Hindlimb muscle (tissue), 1 donor: ENCODE results near the gene POLE2. TPM values are rescaled to one million over a fixed set of nuclear protein-coding genes. Genes with fewer than 3 reads are reported as not detected.
"Not testable (repeated sequence)": the region's sequence is repeated elsewhere in the genome, so short reads cannot be mapped to it uniquely, and the experiment has no call there.

Source experiments
- DNase-seq: peaks from one replicate; pipeline ENCODE4 v3.0.0-alpha.2; 2013
- polyA plus RNA-seq: library from polyadenylated mRNA; unstranded; fragments of 120-200 nt; gene quantifications from one replicate; pipeline ENCODE4 v1.2.1, GENCODE V29; 2013; ENCODE audit not compliant: insufficient read length

POLE2 gene, protein sequence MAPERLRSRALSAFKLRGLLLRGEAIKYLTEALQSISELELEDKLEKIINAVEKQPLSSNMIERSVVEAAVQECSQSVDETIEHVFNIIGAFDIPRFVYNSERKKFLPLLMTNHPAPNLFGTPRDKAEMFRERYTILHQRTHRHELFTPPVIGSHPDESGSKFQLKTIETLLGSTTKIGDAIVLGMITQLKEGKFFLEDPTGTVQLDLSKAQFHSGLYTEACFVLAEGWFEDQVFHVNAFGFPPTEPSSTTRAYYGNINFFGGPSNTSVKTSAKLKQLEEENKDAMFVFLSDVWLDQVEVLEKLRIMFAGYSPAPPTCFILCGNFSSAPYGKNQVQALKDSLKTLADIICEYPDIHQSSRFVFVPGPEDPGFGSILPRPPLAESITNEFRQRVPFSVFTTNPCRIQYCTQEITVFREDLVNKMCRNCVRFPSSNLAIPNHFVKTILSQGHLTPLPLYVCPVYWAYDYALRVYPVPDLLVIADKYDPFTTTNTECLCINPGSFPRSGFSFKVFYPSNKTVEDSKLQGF
- polyA plus RNA-seq = 8.0 TPM

- DNase-seq = peak; percentile 87
Observed at GRCh38 chr14:49687942-49688700, at the start of gene POLE2. Gene POLE2, minus strand, starts transcription at chr14:49688214. Its CDS starts 11 bp downstream, at chr14:49688203.

DNA sequence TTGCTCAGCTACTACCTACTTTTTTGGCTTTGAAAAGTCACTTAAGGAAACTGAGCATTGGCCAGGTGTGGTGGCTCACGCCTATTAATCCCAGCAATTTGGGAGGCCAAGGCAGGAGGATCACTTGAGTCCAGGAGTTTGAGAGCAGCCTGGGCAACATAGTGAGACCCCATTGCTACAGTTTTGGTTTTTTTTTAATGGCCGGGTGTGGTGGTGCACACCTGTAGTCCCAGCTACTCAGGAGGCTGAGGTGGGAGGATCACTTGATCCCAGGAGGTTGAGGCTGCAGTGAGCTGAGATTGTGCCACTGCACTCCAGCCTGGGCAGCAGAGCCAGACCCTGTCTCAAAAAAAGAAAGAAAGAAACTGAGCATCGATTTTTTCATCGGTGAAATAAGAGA is 47.7 kb upstream of the POLE2 start:
- DNase-seq = not testable (repeated sequence)

GRCh38 chr14:49733836-49734235 is 45.8 kb upstream of the POLE2 start:
- no peak for DNase-seq

GRCh38 chr14:49732896-49733295 is 44.9 kb upstream of the POLE2 start:
- no peak for DNase-seq

- DNase-seq = no peak
Observed at GRCh38 chr14:49727171-49727570, 39.2 kb upstream of the POLE2 start.

- not testable (repeated sequence) for DNase-seq
Observed at GRCh38 chr14:49721733-49722435, 33.9 kb upstream of the POLE2 start.

- no peak for DNase-seq
Observed at GRCh38 chr14:49720744-49721143, 32.7 kb upstream of the POLE2 start.

GRCh38 chr14:49710993-49711392 is 23.0 kb upstream of the POLE2 start:
- DNase-seq = not testable (repeated sequence)

DNA sequence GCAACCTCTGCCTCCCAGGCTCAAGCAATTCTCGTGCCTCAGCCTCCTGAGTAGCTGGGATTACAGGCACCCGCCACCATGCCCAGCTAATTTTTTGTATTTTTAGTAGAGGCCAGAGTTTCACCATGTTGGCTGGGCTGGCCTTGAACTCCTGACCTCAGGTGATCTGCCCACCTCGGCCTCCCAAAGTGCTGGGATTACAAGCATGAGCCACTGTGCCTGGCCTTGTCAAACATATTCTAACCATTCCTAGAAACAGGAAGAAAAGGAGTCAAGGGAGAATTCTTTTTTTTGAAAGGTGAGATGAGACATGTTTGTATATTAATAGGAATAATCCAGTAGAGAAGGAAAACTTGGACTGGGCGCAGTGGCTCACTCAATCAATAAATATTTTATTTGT is 16.5 kb upstream of the POLE2 start:
- DNase-seq = not testable (repeated sequence)

- DNase-seq = no peak
Observed at GRCh38 chr14:49703965-49704364, 16.0 kb upstream of the POLE2 start.

GRCh38 chr14:49702725-49703124 is 14.7 kb upstream of the POLE2 start:
- DNase-seq = no peak

GRCh38 chr14:49693735-49694124 is 5.7 kb upstream of the POLE2 start:
- DNase-seq = not testable (repeated sequence)

DNA sequence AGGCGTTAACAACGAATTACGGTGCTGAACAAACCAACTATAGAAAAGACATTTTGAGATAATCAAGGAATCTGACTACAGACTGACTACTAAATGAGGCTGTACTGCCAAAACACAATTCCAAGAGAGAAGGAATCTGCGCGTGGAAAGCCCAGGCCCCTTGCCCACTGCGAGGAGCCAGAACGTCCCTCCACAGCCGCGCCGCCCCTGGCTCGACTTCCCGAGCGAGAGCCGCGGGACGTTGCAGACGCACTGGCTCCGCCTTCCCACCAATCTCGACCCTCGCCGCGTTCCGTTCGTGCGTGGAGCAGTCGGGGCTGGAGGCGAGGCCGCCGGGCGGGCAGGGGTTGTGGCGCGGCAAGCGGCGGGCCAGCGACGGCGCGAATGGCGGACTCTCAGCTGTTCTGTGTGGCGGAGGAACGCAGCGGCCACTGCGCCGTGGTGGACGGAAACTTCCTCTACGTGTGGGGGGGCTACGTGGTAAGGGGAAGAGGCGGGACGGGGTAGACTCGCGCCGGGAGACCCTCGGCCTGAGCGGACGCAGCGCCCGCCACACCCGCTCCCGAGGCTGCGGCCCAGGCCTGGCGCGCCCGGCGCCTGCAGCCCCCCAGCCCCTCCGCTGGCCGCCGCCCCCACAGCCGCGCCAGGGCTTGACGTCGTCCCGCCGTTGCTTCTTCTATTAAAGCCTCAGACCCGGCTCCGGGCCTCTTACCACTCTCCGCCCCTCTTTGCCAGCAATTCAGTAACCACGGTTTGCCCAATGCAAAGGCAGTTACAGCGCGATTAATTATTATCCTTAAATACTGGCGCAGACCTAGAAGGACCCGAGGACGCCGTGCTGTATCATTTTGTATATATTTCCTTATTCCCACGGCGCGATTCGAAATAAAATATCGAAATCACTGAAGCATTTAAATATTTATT is 5.1 kb upstream of the POLE2 start, which contains the start of gene KLHDC1:
KLHDC1 (plus strand) TSS at position 310 of the 924 bp plus-strand sequence; CDS start at position 385, 75 bp downstream.
- DNase-seq = peak; percentile 93

DNA sequence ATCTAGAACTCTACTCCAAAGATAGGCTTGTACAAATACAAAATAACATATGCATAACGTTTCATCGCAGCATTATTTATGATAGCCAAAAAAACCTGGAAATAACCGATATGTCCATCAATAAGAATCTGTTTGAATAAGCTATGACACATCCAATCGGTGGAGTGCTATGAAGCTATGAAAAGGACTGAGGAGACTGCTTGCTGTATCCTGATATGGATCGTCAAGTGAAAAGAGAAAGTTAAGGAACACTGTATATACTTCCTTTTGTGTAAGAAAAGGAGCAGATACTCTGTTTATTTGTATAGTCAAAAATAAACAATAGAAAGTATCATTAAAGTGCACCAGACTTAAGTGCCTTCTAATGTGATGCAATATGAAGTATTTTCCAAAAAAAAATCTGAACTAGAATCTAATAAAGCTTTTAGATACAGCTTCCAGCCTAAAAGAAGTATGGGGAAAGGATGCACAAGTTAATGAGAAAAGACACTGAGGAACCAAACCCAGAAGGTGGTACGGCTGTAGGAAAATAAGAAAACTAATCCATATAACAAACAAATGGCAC is 4.3 kb upstream of the POLE2 start:
- no peak for DNase-seq

DNA sequence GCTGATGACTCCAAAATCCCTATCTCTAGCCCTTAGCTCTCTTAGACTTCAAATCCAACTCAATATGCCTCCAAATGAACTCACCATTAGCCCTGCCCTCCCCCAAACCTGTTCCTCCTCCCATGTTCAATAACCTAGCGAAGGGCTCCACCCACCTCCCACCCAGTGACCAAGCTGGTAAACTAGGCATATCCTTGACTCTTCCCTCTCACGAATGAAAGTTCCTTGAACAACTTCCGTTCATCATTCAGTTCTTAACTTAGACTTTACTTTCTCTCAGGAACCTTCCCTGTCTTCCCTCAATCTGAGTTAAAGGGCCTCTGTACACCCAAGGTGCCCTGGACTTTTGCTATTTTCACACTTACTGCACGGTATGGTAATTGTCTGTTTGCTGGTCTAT is 3.0 kb upstream of the POLE2 start:
- no peak for DNase-seq

DNA sequence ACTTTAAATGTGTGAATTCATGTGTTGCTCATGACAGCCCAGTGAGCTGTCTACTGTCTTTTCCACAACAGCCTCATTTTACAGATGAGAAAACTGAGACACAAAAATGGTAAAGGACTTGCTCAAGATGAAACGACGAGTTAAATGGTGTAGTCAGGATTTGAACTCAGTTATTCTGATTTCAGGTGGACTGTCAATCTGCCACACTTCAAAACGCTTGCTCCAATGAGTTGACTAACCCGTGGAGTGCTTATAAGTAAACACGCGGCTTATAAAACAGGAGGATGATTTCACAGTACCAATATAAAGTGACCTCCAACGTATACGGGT is 652 bp upstream of the POLE2 start:
- DNase-seq = no peak

GRCh38 chr14:49686425-49686824 is 1.6 kb downstream of the POLE2 start:
- DNase-seq = no peak

DNA sequence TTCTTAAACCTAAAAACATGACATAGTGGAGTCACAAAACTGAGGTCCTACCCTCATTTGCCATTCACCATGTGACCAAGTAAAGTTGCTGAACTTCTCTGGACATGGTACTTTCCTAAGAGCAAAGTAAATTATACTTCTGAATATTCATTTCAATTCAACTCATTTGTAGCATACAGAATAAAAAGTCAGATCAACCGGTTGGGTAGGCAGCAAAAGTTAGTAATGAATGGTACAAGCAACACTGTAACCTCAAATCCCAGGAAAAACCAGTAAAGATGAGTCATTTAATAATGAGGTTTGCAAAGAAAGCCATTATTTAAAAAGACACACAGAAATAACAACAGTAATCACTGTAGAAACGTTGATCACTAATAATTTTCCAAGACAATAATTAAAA is 8.7 kb downstream of the POLE2 start:
- DNase-seq = no peak

GRCh38 chr14:49677643-49678042 is 10.4 kb downstream of the POLE2 start:
- DNase-seq = no peak

- DNase-seq = no peak
Observed at GRCh38 chr14:49673586-49673985, 14.4 kb downstream of the POLE2 start.

- DNase-seq = no peak
Observed at GRCh38 chr14:49670475-49670874, 17.5 kb downstream of the POLE2 start.
